ENCODE data around the gene SEMA3E.
"Not testable (repeated sequence)": the region's sequence is repeated elsewhere in the genome, so short reads cannot be mapped to it uniquely, and the experiment has no call there.

SEMA3E gene

DNA sequence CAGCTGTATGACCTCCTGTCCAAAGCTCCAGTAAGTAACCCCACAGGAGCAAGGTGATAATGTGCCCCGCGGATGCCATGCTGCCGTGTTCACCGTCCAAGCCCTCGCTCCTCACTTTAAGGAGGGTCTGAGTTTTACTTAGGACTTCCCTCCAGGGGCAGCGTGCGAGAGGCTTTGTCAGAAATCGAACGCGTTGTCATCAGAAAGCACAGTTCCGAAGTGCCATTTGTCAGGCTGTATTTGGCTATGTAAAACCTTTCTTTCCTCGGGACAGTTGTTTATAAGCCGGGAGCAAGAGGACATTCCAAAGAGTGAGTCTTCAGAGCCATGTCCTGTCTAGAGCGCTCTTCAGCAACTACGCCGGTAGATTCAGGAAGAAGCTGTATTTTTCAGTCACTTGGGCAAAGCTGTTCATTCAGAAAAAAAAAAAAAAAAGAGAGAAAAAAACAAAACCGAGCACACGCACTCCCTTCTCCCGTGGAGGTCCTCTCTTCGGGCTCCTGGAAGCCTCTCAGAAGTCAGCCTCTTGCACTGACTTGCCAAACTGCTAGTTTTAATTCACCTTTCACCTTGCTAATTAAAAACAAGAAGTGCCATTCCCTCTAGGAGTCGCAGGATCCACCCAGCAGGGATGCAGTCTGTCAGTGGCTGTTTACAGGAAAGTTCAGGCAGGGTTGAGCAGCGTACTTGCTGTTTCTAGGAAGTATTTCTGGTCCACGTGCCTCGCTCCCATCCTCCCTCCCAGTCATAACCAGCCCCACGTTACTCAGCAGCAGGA, at the start of gene SEMA3E:
TSS of gene SEMA3E (minus strand) at position 676 of the 778 bp plus-strand sequence.
- DNase-seq: no peak

DNA sequence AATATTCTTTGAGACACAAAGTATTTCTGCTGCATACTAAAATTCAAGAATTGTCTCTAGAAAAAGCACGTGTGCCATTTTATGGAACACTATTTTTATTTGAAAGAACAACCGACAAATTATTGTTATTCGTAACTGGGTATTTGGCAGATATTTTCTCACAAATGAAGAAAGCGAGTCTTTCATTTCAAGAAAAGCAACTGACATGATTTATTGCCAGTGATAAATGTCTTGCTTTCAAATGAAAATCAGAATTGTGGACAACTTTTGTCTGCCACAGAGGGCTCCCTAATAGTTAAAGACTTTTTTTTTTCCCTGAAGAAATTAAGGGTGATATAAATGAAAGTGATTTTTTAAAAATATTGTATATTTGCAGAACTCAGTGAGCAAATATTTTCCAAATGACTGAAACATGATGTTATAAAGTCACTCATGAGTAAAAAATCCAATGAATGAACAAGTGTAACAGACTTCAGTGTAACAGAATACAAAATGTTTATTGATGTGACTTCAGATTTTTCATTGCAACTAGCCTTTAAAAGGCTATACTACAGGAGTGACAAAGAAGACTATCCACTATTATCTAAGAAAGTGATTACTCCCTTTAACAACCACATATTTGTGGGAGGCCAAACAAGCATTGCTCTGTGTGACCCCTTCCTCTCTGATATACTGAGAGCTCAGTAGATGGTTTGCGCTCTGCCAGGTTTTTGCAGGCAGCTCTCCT, 49.0 kb upstream of the SEMA3E start:
- no peak for DNase-seq

DNA sequence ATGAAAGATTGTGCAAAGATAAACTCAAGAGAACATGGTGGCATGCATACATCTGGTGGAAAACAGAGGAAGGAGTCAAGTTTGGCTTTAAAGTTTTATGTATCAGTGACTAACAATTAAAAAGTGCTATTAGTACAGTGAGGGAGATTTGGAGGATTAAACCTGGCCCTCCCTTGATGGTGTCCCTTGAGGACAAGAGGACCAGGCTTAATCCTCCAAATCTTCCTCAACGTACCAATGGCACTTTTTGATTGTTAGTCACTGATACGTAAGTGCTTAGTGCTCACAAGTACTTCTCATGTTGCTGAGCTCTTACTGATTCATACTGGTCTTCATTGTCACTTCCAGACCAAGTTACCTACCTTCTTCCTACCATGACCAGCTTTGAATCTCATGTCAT, 47.2 kb upstream of the SEMA3E start:
- no peak for DNase-seq

DNA sequence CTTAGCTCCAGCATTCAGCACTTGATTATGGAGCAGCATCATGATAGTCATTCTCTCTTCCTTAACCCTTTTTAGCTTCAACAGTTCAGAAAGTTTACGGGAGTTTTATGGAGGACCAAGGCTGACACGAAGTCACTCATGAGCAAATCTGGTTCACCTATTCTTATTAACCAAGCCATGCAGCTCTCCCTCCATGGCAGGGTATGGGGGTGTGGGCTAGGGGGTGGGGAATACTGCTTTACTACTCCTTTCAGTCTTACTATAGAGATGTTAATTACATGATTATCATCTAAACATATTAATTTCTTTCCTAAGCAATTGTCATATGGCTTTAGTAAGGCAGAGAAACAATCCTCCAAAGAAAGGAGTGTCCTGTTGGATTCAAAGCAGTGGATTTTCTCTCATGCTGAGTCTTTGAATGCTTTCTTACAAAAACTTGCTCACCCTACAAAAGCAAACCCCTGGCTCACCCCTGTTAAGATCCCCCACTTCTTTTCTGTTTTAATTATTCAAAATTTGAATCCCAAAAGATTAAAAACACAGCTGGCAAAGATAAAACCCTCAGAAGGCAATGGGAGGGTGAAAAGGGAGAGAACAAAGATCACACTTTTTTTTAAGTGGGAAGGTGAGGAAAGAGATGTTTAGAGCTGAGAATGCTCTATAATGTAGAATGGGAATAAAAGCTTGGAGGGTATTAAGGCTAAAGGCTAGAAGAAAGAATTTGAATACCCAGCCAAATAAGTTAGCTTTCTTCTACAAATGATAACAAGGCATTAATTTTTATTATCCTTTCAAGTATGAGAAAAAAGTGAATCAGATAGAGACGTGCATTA, 46.4 kb upstream of the SEMA3E start:
- DNase-seq: no peak

DNA sequence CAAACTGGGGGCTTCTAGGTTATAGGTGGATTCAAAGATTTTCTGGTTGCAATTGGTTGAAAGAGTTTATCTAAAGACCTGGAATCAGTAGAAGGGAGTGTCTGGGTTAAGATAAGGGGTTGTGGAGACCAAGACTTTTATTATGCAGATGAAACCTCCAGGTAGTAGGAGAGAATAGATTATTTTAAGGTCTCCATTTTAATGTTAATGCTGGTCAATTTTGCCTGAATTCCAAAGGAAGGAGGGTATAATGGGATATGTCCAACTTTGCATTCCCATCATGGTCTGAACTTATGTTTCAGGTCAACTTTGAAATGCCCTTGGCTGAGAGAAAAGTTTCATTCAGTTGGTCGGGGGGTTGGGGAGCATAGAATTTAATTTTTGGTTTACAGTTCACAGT, 44.3 kb upstream of the SEMA3E start:
- DNase-seq: no peak

DNA sequence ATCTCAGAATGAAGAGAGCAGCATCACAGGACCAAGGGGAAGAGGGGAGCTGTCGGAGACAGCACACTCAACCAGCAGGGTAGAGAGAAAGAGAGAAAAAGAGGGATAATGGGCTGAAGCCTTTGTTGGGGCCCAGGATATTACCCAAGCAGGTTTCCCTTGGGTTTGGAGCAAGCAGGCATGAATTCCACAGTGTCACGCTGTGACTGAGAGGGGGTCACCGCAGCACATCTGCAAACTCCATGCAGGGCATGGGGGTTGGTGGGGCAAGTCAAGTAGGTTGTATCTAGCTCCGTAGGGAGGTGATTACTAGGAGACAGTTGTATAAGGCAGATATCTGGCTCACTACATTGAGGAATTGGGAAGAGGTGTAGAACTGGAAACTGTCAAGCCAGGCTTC, 42.2 kb upstream of the SEMA3E start:
- no peak for DNase-seq

DNA sequence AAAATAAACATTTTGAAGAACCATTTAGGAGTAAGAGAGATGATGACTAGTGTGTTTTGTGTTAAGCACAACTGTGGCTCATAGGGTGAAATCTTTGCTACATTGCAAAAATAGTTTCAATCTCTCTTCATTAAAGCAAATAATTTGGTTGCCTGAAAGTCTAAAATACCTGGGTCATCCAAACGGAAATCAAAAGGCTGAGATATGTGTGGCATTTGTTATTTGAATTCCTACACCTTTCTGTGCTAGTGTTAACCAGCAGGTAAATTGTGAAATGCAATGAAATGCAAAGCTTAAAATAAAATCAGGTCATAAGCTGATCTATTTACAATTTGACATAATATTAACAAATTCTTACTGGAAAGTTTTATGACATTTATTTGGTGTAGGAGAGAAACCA, 40.9 kb upstream of the SEMA3E start:
- no peak for DNase-seq

DNA sequence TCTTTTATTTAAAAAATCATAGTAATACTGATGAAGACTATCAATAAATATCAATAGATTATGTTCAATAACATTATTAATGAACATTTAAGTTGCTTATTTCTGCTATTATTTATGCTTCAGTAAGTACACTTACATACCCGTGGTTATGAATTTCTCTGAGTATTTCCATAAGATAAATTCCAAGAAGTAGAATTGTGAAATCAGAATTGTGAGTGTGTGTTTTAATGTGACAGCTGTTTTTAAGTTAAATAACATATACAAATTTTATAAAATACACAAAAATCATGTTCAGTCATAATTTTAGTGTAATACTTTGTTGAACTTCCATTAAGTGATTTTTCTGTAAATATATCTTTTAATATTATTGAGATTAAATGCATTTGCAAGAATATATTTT, 37.5 kb upstream of the SEMA3E start:
- DNase-seq: no peak

DNA sequence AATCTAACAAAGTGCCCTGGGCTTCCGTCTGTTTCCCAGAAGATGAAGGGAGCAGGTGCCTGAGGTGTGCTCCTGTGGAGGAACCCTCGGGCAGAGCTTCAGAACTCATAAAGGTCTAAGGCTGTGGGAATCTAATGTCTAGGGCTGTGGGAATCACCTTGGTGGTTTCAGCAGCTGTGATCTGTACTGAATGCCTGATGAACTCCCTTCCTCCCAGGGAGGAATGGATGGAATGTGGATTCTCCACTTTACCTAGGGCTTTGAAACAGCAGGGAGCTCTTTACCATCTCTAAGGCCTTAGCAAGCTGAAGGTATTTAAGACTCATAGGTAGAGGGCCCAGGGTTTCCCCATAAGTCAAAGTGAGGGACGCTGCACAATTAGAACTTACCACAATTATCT, 36.0 kb upstream of the SEMA3E start:
- no peak for DNase-seq

DNA sequence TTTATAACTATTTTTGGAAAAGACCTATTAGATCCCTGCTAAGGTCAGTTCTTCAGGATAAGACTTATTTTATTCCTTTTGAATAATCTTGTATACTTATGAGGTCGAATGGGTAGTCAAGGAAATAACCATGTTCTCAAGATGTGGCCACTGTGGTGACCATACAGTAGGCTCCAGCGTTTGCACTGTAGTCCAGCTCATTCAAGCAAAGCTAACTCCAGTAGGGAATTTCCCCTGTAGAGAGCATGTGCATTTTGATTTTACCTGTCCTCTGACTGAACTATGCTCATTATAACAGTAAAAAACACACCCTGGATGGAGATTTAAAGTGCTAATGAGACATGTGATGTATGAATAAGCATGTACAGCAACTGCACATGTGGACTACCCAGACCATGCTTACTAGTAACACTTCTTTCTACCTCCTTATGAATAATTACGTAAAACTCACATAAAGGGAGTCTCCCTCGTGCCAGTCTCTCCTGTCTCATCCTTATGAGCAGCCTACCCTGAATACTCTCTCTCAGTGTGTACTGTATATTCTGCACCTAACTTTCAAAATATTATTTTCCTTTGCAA, 32.4 kb upstream of the SEMA3E start:
- no peak for DNase-seq

DNA sequence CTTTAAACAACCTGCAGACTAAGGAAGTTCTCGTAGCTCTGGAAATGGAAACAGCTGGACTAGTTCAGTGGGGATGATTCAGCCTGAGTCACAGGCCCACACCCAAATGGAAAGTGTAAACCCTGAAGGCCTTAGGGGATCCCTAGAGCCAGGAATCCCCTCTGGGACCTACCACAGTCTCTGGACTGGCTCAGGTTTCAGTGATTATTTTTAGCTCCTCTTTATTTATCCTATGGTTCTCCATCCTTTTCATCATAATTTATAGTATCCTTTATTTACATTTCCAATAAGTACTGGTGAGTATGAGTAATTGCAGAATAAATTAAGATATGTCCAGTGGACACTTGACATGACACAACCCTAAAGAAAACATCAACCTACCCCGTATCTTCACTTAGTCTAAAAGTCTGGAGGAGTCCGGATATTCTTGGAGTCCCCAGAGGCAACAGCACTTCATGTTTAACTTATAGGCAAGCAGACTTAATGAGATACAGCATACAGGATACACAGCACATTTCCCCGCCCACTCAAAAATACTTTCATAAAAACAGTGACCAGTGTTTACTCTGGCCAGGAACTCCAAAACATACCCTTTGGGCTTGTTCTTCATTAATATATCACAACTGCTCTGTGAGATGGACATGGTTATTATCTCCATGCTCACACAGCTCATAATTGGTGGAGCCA, 28.4 kb upstream of the SEMA3E start:
- DNase-seq: no peak

DNA sequence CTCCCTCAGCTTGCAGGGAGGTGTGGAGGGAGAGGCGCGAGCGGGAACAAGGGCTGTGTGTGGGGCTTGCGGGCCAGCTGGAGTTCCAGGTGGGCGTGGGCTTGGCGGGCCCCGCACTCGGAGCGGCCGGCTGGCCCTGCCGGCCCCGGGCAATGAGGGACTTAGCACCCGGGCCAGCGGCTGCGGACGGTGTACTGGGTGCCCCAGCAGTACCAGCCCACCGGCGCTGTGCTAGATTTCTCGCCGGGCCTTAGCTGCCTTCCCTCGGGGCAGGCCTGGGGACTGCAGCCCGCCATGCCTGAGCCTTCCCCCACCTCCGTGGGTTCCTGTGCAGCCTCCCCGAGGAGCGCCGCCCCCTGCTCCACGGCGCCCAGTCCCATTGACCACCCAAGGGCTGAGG, 24.4 kb upstream of the SEMA3E start:
- DNase-seq: not testable (repeated sequence)

DNA sequence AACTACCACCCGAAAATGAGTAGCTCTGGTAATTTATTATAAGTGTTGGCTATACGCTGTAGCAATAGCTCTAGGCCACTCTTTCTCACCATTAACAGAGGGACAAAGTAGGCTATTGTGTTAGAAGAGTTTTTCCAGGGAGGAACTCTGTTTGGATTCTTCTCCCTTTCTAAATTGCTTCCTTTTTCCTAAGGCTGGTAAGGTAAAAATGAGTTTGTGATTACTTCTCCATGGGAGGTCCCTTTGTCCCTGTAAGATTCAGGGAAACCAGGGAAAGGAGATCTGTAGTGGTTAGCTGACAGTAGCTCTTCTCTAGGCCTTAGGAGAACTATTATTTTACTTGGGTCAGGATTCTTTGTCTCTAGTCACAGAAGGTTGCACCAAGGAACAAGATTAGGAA, 23.2 kb upstream of the SEMA3E start:
- no peak for DNase-seq

DNA sequence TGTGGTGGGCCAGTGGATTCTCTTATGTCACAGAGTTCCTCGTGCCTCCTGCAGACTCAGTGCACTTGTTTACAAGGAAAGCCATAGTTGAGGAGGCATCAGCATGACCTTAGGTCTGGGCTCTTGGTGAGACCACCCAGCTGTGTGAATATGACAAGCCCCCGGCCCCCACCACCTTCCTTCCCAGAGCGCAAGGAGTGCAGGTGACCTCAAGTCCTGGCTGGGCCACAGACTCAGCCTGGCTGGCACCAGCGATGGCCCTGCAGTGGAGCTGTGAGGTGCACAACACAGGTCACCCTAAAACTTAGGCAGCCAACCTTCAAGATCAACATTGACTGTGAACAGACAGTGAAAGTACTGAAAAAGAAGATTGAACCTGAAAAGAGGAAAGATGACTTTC, 14.2 kb upstream of the SEMA3E start:
- no peak for DNase-seq

DNA sequence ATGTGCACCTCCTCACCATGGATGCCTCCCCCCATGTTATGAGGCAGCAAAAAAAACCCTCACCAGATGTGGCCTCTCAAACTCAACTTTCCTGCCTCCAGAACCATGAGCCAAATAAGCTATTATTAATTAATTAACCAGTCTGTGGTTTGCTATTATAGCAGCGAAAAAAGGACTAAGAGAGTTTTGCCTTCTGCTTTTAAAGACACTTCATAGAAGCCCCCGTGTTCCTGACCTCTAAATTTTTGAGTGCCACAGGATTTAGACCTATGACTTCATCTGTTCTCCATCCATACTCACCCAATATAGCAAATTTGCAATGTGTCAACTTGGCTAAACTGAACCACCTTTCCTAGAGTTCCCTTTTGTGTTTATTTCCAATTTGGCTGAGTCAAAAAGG, 9.2 kb upstream of the SEMA3E start:
- DNase-seq: no peak

DNA sequence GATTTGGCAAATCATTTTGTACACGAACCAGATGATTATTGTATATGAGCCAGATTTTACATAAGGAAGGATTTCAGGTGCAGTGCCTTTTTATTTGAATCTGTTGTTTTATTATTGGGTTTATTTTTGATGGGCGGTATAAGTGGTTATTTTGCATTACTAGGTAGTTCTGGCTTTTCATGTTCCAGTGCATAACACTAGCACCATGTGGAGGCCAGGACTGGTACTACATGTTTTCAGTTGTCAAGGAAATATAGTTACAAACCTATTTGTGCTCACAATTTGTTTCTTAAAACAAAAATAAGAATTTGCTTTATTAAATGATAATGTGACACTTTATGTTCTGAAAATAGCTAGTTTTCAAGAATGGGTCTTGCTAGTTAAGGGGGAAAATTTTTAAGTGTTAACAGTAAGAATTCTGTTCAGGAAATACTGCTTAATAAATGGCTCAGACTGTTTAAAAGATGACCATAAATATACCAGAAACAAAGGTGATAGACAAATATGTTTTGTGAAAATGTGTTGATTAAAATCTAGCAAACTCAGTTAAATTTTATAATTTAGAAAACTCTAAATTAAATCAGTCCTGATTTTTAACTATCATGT, 7.1 kb upstream of the SEMA3E start:
- DNase-seq: no peak

DNA sequence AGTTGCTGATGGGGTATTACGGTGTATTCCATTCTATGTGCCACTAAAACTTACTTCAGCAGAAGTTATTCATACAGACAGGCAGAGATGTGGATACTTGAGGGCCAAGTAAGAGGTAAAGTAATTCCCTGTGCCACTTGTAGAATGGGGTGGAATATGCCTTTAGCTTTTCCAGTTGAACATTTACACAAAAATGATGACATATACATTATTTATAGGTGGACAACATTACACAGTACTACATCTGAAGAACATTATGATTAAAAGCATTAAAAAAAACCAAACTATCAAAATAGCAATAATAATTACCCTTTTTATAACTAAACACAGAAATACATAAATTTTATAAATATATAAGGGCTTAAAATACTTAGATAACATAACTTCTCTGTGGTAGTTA, 3.5 kb upstream of the SEMA3E start:
- DNase-seq: no peak

DNA sequence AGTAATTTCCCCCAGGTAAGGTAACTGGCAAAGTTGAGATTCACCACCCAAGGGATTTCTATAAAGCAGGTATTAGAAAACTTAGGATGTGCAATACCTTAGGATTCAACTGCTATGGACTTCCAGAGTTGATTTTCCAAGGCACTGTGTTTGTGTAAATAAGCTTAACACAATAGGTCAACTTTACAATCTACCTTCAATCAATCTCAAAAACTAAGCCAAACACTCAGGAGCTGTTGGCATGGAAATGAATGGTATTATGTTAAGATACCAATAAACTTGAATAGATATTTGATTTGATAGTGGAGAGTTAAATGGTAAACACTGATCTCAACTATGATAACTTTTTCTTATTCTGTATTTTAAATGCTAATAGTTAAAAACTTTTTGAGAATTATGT, 762 bp upstream of the SEMA3E start:
- no peak for DNase-seq

DNA sequence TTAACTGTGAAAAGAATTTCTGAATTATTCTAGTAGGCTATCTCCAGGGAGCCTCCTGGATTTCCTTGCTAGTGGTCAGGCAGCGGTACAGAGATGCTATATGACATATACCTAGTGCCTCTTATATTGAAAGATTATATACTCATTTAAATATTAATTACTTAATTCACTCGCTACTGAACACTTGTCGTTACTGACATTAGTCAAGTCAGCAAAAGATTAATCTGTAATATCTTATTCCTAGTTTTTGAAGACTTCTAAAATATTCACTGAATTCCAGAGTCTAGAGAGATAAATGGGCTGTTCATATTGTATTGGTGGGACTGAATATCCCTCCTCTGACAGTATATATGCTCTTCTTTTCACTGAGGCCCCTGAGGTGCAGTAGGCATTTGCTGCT, 2.9 kb downstream of the SEMA3E start:
- no peak for DNase-seq

DNA sequence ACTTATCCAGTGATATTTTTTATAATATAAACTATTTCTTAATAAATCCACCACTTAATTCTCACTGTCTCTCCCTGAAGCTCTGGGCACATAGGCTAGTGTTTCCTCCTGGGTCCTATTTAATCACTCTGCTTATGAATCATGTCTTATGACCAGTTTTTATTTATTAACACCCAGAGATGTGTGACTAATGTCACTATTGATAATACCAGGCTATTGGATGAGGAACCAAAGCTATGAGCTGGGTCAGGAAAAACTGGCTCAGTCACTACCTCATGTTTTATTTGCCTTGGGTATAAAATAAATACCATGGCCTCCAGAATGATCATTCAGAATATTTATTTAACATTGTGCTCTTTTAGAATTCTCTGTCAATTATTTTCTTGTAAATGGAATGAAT, 5.2 kb downstream of the SEMA3E start:
- DNase-seq: no peak

DNA sequence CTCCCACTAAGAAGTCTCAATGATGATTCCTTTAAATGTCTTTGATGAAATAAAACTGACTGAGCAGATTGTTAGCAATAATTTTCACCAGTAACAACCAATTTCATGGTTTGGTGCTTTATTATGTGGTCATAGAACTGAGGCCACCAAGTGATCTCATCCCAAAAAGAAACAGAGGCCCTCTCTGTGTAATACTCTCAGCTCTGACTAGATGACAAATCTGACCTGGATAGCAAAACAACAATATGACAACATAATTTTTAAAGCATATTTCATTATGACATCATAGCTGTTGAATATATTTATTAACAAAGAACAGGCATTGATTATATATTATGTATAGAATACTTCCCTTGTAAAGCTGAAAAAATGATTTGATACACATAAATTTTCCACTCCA, 5.9 kb downstream of the SEMA3E start:
- no peak for DNase-seq

Measured in cortex of kidney (tissue), 1 donor.